ENCODE results near the gene FUCA1. TPM values are rescaled to one million over a fixed set of nuclear protein-coding genes. Genes with fewer than 3 reads are reported as not detected.
"Not testable (repeated sequence)": the region's sequence is repeated elsewhere in the genome, so short reads cannot be mapped to it uniquely, and the experiment has no call there.

FUCA1 gene
- total RNA-seq, 1 donor from 2014 or later, result 20.5 TPM

DNA sequence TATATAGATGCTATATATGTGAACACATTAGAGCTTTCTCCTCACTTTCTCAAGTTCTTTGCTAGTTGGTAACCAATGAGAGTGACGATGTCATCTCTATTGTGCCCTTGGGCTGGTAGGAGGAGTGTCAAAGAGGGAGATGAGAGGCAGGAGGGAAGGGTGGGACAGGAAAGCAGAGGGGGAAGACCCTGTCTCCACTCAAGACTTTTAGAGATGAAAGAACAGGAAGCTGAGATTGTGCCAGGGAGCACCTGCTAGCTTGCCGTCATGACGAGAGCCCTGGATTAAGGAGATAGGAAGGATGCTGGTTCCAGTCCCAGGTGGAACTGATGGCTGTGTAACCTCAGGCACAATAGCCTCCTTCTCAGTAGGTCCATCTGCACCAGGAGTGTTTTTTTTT, 28.4 kb upstream of the FUCA1 start:
- no peak for DNase-seq (ENCODE audit: extremely low read depth, low read depth, low spot score)

DNA sequence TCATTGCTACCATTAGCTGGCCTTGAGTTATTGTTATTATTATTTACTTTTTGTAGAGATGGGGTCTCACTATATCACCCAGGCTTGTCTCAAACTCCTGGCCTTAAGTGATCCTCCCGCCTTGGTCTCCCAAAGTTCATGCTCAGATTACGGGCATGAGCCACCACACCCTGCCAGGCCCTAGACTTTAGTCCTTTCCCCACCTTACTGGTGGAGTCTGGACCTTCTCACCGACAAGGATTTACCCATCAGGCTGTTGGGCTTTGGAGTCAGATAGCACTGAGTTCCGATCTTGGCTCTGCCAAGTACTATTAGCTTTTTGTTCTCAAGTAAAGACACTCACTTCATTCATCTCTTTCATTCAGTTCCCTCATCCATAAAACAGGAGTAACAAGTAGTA, 27.9 kb upstream of the FUCA1 start:
- DNase-seq (ENCODE audit: extremely low read depth, low read depth, low spot score), result no peak

DNA sequence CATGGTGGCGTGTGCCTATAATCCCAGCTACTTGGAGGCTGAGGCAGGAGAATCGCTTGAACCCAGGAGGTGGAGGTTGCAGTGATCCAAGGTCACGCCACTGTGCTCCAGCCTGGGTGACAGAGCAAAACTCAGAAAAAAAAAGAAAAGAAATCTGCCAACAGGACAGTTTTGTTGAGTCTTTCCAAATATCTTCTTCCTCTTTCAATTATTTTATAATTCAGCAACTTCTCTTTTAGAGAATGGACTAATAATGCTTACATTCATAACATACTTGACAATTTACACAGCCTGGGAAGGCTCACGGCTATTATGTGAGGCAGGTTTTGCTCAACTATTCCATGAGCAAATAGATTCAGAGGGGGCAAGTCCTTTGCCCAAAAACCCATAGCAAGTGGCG, 27.0 kb upstream of the FUCA1 start:
- no peak for DNase-seq (ENCODE audit: extremely low read depth, low read depth, low spot score)

DNA sequence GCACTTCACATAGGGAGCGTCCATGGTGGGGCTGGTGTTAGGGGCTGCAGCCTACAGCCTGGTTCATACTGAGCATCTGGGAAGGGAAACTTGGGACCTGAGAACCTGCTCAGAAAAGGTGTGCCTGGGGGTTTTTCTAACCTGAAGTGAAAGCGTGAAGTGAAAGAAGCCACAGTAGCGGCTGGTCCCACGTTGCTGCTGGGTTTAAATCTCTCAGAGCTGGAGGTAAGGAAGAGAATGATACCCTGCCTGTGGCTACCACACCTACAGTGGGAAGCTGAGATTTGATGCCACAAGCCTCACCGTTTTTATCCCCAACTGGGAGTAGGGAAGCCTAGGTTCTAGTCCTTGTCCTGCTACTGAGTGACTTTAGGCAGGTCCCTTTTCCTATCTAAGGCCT, 21.0 kb upstream of the FUCA1 start:
- no peak for DNase-seq (ENCODE audit: extremely low read depth, low read depth, low spot score)

DNA sequence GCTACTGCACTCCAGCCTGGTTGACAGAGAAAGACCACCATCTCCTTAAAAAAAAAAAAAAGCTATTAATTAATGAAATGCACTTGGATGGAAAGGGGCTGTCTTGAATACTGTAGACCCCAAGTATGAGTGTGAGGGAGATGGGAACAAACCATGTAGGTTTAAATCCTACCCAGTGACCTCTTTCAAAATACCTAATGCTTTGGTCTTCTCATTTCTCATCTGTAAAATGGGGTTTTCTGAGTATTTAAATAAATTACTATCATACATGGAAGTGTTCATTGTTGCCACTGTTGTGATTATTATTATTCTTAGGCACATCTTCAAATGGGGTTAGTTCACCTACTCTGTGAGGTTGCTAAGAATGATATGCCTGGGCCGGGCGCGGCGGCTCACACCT, 17.1 kb upstream of the FUCA1 start:
- DNase-seq (ENCODE audit: extremely low read depth, low read depth, low spot score), result no peak

DNA sequence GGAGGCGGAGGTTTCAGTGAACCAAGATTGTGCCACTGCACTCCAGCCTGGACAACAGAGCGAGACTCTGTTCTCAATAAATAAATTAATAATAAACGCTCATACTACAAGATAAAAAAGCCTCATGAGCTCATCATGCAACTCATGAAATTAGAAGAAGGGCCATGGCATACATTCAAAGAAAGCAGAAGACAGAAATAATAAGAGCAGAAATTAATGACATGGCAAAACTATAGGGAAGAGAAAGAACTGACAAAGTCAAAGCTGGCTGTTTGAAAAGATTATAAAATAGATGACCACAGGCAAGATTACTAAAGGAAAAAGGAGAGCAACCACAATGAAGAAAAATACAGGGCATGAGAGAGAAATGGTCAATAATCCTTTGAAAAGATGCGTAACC, 14.7 kb upstream of the FUCA1 start:
- DNase-seq (ENCODE audit: extremely low read depth, low read depth, low spot score), result no peak

DNA sequence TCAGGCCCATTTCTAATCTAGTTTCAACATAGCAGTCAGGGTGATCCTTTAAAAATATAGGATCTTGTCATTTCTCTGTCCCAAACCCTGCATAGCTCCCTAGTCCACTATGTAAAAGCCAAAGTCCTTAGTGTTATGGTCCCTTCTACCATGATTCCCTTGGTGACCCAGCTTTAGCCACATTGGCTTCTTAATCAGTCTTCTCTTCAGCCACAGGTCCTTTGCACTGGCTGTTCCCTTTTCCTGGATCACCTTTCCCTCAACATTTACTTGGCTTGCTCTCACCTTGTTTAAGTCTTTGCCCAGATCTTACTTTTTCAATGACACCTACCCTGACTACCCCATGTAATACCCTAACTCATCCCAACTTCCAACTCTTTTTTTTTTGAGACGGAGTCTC, 11.7 kb upstream of the FUCA1 start:
- DNase-seq (ENCODE audit: extremely low read depth, low read depth, low spot score), result no peak

DNA sequence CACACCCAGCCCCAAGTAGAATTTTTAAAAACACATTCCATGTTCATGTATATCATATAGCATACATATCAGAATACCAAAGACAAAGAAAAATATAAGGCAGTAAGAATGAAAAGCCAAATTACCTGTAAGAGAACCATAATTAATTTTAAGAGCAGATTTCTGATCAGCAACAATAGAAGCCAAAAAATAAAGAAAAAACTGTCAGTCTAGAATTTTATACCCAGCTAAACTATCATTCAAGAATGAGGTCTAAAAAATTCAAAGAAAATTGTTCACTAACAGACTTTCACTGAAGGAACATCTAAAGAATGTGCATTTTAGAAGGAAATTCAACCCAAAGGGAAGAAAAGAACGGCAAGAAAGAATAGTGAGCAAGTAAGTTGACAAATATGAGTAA, 10.6 kb upstream of the FUCA1 start:
- no peak for DNase-seq (ENCODE audit: extremely low read depth, low read depth, low spot score)

DNA sequence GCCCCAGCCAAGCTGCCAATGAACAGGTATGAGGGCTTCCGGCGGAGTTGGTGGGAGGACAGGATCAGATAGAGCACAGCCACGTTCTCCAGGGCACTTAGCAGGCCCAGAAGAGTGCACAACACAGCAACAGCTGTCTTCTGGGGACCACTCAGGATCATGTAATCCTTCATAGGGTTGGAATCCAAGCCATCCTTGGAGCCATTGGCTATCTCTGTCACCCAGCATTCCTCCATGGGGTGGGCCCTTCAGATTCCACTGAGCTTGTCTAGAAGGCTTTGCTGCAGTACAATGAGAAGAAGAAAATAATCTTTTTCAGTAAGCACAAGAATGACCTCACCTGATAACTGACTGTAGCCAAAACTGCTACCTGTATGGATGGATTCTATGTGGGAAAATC, 7.3 kb upstream of the FUCA1 start:
- DNase-seq (ENCODE audit: extremely low read depth, low read depth, low spot score), result no peak

DNA sequence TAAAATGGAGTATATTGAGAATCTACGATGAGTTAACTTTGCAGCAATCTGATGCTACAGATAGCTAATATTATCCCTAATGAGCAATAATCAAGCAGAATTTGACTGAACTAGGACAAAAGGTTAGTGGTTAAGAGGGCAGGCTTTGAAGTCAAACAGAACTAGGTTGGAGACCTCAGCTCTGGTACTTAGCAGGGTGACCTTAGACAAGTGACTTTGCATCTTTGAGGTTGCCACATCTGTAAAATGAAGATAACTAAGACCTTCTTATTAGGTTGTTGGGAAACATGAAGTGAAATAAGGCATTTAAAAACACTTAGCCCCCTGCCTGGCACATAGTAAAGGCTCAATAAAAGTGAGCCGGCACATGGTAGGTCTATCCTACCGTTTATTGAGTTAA, 4.3 kb upstream of the FUCA1 start:
- DNase-seq (ENCODE audit: extremely low read depth, low read depth, low spot score), result no peak

DNA sequence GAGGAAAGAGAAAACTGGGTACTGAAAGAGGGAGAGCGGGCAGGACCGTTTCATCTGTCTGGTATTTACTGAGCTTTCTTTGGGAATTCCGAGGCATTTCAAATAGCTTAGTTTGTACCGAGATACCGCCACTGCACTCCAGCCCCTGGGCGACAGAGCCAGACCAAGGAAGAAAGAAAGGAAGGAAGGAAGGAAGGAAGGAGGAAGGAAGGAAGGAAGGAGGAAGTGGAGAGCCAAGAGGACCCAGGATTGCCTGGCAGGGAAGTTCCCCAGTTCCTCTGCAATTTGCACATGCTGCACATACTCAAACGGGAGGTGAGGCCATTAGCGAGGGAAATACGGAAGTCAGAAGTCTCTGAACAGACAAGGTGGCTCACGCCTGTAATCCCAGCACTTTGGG, 961 bp upstream of the FUCA1 start:
- no peak for DNase-seq (ENCODE audit: extremely low read depth, low read depth, low spot score)

DNA sequence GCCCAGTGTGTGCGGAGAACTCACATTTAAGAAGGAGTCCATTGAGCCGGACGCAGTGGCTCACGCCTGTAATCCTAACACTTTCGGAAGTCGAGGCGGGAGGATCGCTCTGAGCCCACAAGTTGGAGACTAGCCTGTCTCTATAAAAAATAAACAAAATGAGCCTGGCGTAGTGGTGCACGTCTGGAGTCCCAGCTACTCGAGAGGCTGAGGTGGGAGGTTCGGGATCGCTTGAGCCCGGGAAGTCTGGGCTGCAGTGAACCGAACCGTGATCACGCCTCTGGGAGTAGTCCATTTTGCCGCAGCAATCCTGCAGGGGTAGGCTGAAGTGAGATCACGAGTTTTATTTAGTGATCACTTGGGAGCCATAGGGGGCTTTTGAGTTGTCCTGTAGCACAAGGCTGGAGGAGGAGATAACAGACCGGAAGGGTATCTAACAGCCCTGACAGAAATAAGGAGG, 497 bp upstream of the FUCA1 start:
- DNase-seq (ENCODE audit: extremely low read depth, low read depth, low spot score), result no peak

DNA sequence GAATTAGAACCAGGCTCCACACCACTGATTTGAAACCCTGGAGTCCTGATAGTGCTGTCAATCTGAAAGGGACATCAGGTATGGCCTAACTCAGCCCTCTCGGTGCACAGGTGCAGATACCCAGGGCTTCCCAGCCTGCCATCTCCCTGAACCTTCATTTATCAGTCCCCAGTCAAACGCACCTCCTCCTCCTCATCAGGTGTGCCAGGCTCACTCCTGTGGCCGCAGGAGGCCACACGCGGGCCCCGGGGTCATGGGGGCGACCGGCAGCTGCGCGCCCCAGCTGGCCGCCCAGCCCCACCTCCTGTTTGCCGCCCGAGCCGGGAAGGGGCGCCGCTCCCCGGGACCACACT, 572 bp downstream of the FUCA1 start:
- no peak for DNase-seq (ENCODE audit: extremely low read depth, low read depth, low spot score)

DNA sequence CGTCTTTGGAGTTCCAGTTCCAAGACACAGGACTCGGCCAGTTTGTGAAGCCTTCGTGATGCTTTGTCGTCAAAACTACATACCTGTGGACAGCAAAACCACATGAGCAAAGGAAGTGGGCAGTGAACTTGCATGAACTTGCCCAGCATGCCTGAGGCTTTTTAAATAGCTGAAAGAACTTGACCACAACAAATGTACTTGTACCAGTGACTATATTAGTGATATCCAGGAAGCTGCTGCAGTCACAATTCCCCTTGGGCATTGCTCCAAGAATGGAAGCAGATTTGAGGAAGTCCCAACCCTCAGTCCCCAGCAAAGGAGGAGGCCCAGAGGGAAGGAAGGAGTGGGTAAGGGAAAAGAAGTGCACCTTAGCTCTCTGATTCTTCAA, 2.6 kb downstream of the FUCA1 start:
- DNase-seq (ENCODE audit: extremely low read depth, low read depth, low spot score), result no peak

DNA sequence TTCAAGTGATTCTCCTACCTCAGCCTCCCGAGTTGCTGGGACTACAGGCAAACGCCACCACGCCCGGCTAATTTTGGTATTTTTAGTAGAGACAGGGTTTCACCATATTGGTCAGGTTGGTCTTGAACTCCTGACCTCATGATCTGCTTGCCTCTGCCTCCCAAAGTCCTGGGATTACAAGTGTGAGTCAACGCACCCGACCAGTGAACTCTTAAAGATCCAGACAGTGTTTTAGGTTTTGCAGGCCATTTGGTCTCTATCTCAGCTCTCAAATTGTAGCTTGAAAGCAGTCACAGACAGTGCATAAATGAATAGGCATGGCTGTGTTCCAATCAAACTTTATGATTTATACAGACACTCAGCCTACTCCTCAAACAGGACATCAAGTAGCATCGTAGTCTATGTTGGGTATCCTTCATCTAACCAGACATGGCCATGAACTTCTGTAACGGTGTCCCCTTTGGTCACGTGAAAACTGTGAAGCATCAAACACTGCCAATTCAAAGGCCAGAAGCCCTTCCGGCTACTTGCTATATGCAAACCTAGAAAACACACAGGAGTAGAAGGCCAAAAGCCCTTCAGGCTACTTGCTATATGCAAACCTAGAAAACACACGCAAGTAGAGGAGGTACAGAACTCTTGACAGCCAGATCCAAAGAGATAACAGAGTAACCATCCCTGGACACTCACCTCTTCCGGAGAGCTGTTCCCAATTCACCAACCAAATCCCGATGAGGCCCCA, 3.1 kb downstream of the FUCA1 start:
- no peak for DNase-seq (ENCODE audit: extremely low read depth, low read depth, low spot score)

DNA sequence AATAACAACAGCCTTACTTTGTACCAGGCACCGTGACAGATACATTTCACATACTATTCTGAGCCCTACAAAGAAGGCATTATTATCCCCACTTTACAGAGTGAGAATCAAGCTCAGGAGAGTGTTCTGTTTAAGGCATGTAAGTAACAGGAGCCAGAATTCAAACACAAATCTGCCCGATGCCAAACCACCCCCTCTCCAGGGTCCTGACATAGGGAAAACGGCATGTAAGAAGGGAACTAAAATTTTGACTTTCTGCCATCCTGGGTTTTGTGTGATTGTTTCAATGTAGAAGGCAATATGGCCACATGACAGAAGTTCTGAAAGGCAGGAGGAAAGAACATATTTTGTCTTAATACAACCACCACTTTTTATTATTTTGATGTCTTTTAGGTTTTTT, 5.5 kb downstream of the FUCA1 start:
- no peak for DNase-seq (ENCODE audit: extremely low read depth, low read depth, low spot score)

DNA sequence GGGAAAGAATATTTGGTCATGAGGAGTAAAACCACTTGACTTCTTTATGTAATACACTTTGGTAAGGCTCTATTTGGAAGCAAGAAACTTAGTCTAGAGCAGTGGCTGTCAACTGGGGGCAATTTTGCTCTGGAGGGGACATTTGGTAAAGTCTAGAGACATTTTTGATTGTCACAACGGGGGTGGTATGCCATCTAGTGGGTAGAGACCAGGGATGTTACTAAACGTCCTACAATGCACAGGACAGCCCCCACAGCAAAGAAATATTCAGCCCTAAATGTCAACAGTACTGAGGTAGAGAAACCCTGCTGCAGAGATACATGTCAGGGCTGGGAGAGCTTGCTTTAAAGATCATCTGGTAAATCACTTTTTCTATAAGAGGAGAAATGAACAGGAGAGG, 13.5 kb downstream of the FUCA1 start:
- no peak for DNase-seq (ENCODE audit: extremely low read depth, low read depth, low spot score)

DNA sequence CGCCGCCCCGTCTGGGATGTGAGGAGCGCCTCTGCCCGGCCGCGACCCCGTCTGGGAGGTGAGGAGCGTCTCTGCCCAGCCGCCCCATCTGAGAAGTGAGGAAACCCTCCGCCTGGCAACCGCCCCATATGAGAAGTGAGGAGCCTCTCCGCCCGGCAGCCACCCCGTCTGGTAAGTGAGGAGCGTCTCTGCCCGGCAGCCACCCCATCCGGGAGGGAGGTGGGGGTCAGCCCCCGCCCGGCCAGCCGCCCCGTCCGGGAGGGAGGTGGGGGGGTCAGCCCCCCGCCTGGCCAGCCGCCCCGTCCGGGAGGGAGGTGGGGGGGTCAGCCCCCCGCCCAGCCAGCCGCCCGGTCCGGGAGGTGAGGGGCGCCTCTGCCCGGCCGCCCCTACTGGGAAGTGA, 15.0 kb downstream of the FUCA1 start:
- DNase-seq (ENCODE audit: extremely low read depth, low read depth, low spot score), result not testable (repeated sequence)

DNA sequence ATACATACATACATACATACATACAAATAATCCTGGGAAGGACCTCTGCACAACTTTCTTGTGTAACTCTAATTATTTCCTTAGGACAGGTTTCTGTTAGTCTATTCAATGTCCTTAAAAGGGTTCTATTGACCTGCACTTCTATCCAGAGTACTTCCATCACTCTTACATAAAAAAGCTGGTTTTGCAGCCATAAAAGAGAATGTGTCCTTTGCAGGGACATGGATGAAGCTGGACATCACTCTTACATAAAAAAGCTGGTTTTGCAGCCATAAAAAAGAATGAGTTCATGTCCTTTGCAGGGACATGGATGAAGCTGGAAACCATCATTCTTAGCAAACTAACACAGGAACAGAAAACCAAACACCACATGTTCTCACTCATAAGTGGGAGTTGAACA, 16.7 kb downstream of the FUCA1 start:
- DNase-seq (ENCODE audit: extremely low read depth, low read depth, low spot score), result not testable (repeated sequence)

DNA sequence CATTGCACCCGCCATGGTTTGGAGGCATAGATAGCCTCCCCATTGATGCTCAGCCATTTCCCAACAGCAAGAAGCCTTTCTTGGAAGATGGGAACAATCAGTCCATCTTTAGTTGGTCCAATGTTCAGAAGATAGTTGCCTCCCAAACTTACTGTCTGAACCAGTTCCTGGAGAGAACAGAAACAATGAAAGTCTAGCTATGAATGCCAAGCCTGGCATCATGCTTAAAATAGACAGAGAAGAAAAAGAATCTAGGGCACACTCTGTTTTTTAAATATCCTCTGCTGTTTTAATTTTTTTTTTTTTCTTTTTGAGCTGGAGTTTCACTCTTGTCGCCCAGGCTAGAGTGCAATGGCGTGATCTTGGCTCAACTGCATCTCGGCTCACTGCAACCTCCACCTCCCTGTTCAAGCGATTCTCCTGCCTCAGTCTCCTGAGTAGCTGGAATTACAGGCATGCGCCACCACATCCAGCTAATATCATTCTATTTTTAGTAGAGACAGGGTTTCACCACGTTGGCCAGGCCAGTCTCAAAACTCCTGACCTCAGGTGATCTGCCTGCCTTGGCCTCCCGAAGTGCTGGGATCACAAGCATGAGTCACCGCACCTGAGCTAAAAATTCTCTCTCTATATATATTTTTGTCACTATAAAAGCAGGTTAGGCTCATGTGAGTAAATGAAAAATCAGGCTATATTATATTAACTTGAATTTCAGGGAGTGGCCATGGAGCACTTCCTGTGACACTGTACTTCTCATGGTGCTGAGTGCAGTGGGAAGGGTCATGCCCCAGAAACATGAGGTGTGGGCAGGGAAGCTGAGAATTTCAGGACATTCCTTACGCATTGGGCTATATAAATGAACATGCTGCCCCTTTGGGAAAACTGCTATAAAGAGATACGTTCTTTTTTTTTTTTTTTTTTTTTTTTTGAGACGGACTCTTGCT, 19.1 kb downstream of the FUCA1 start:
- no peak for DNase-seq (ENCODE audit: extremely low read depth, low read depth, low spot score)

DNA sequence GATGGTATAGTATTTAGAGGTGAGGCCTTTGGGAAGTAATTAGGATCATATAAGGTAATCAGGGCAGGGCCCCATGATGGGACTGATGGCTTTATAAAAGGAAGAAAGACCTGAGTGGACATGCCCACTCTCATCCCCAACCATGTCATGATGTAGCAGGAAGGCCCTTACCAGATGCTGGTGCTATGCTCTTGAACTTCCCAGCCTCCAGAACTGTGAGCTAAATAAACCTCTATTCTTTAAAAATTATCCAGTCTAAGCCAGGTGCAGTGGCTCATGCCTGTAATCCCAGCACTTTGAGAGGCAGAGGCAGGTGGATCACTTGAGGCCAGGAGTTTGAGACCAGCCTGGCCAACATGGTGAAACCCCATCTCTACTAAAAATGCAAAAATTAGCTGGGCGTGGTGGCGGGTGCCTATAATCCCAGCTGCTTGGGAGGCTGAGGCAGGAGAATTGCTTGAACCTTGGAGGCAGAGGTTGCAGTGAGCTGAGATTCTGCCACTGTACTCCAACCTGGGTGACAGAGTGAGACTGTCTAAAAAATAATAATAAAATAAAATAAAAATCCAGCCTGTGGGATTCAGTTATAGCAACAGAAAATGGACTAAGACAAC, 20.5 kb downstream of the FUCA1 start:
- not testable (repeated sequence) for DNase-seq (ENCODE audit: extremely low read depth, low read depth, low spot score)

DNA sequence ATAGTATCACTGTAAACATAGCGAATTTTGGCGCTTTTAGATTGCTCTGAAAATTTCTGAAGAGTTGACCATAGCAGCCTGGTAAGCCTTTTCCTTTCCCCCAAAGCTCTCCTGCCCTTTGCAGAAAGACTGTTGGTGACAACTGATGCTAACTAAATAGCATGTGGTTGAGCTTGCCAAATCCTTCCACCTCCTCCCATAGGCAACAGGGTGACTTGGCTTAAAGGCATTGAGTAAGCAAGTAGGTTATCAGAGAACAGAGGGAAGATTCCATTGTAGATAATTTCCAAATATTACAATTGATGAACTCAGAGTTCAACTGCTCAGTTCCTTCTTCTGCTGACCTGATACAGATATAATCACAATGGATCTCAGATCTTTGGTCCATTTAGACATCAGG, 22.9 kb downstream of the FUCA1 start:
- DNase-seq (ENCODE audit: extremely low read depth, low read depth, low spot score), result no peak
